Adipose tissue (tissue), 3 donors: ENCODE data around the gene POLR1C. TPM values are rescaled to one million over a fixed set of nuclear protein-coding genes. Genes with fewer than 3 reads are reported as not detected.
"Not testable (repeated sequence)": the region's sequence is repeated elsewhere in the genome, so short reads cannot be mapped to it uniquely, and the experiment has no call there.

Experiments used
- H3K27ac ChIP-seq: one replicate; pipeline ENCODE4 v1.5.1; 2013; ENCODE audit warnings: low read depth, low read length
- WGBS, 3 donors: extraction: QIAGEN DNeasy Blood & Tissue Kit; methylation state at CpG; one replicate each; pipeline ENCODE4 v1.1.7; 2013; 5-methylcytosine and 5-hydroxymethylcytosine counted together
- polyA plus RNA-seq, 3 donors: library from polyadenylated mRNA; stranded (reverse); fragments of 200-250 nt; gene quantifications; one replicate each; pipeline ENCODE4 v1.2.3, GENCODE V29; 2013
- donor health status: healthy with polysubstance abuse.
- donor health status: Bipolar disorder and iron deficiency.
- donor health status: healthy.

POLR1C gene
- polyA plus RNA-seq, result 10 to 100 TPM; 17.0 to 48.2 (median 19.2) TPM

DNA sequence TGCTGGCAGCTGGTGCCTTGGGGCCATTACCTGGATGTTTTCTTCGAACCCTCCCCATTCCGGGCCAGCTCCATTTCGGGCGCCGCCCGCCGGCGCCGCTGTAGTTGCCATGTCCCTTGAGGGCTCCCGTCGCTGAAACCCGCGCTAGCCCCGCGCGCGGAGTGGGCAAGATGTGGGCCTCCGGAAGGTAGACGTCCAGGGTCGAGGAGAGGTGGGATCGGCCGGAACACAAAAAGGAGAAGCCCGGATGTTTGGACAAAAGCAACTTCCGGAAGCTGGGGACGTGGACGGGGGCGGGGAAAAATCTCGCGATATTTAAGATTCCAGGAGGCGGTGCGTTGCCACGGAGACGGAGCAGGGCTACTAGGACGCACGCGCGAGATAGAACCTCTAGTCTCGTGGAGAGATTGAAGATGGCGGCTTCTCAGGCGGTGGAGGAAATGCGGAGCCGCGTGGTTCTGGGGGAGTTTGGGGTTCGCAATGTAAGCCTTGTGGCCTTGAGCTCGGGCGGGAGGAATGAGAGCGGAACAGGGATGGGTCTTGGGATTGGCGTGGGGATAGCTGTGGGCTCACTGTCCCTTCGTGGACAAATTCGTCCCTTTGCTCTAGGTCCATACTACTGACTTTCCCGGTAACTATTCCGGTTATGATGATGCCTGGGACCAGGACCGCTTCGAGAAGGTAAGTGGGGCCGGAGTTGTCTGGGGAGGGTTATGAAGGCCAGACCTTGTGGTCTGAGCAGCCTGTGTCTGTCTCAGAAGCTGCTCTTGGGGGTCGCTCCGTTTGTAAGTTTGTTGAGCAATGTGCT, at the start of gene POLR1C, which contains the start of gene YIPF3:
Gene POLR1C, plus strand, starts transcription at position 393 of the 808 bp plus-strand sequence. Its CDS starts 21 bp downstream, at position 414.
Gene YIPF3, minus strand, starts transcription at position 230 of the 808 bp plus-strand sequence. Its CDS starts 119 bp downstream, at position 111.
- no peak within 1 kb of the TSS for H3K27ac ChIP-seq
- 0% methylated on average over 57 of the region's 57 CpGs for WGBS, 3 donors

DNA sequence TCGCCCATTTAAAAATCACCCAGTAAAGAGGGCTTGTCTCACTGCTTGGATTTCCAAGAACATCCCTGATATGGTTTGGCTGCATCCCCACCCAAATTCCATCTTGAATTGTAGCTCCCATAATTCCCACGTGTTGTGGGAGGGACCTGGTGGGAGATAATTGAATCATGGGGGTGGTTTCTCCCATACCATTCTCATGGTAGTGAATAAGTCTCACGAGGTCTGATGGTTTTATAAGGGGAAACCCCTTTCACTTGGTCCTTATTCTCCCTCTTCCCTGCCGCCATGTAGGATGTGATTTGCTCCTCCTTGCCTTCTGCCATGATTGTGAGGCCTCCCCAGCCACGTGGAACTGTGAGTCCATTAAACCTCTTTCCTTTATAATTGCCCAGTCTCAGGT, 49.6 kb upstream of the POLR1C start:
- not testable (repeated sequence) for H3K27ac ChIP-seq
- WGBS, 3 donors, result 60 to 74% (median 68%) methylated on average over 5 of the region's 5 CpGs

DNA sequence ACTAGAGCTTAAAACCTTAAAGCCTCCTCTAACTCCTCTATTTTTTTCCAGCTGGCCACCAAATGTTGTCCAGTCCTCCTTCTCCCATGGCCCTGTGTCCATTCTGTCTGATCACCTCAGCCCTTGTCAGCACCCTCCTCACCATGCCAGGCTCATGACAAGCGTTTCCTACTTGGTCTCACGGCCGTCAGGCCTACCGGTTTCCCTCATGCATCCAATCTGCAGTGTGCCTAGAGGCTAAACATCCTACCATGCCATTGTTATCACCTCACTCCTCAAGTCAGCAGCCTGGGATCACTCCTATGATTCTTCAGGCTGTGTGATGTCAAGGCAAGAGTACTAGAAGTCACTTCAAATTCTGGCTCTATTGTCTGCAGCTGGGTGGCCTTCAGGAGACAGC, 49.1 kb upstream of the POLR1C start:
- no peak overlapping the region for H3K27ac ChIP-seq
- WGBS, 3 donors, result 76 to 89% (median 82%) methylated on average over 4 of the region's 4 CpGs

GRCh38 chr6:43468240-43468639, 48.6 kb upstream of the POLR1C start:
- no peak overlapping the region for H3K27ac ChIP-seq
- 78 to 87% (median 79%) methylated on average over 4 of the region's 4 CpGs for WGBS, 3 donors

DNA sequence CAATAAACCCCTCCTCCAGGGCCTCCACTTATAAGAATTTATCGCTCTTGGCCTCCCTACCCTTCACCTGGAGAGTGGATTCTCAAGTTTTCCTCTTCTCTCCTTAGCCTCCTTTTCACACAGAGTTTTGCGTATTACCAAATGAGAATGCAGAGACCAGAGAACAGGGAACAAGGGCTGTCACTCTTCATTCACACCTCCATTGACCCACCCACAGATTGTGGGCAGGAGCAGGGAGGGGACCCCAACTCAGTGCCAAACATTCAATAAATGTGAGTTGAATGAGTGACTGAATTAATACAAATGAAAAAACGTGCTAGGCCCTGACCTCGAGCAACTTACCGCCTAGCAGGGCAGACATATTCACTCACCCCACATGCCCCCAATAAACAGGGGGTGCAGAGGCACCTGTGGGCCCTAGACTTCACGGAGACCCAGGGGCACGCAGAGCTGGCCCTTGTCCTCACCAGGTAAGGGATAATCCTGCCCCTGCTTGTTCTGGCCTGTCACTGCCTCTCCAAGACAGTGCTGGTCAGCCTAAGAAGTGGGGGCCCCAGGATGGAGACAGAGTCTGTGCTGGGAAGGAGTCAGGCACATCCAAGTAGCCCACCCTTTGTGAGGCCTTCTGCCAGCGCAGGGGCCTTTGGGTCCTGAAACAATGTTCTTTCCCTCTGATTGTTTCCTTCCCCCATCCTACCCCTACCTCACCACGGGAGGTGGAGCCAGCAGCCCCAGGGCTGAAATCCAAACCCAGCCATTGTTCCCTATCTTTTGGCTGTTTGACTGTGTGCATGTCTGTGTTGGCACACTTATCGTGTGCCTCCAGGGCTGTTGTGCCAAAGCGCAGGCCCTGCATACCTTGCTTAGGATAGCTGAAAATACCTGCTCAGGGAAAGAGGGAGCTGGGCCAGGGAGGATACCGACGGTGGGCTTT, 47.9 kb upstream of the POLR1C start:
- no peak overlapping the region for H3K27ac ChIP-seq
- 57 to 79% (median 78%) methylated on average over 13 of the region's 13 CpGs for WGBS, 3 donors

DNA sequence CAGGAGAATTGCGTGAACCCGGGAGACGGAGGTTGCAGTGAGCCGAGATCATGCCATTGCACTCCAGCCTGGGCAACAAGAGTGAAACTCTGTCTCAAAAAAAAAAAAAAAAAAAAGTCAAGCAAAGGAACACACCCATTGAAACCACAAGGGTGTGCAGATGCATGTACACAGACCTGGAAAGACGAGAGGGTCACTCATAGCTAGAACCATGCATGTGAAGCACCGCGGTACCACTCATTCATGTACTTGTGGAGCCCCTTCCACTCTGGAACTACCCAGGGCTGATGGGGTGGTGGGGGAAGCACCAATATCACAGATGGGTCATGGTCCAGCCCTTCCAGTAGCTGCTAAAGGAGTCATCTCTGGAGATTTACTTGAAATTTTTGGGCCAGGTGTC, 46.9 kb upstream of the POLR1C start:
- H3K27ac ChIP-seq, result no peak overlapping the region
- 86 to 94% (median 91%) methylated on average over 7 of the region's 7 CpGs for WGBS, 3 donors

GRCh38 chr6:43471399-43471798, 45.5 kb upstream of the POLR1C start:
- 32 to 79% (median 59%) methylated on average over 1 of the region's 1 CpG for WGBS, 3 donors
- no peak overlapping the region for H3K27ac ChIP-seq

- WGBS, 3 donors, result 92 to 95% (median 94%) methylated on average over 4 of the region's 4 CpGs
- no peak overlapping the region for H3K27ac ChIP-seq
Measured at GRCh38 chr6:43472515-43472914, 44.4 kb upstream of the POLR1C start.

DNA sequence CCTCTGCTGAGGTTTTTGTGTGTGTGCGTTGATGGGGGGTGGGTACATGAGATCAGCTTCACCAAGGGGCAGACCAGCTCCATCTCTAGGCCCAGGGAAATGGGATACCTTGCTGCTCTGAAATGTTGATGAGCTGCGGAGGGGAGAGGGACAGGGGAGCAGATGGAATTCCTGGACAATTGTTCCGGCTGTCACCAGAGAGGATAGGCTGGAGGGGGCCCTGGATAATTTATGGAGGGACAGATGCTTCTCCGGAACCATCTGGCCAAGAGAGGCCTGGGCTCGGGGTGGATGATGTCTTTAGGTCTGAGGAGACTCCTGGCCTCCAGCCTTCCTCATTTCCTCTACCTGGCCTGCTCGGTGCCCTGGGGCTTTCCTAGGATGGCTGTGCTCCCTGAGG, 41.4 kb upstream of the POLR1C start:
- H3K27ac ChIP-seq, result no peak overlapping the region
- 83 to 86% (median 83%) methylated on average over 6 of the region's 6 CpGs for WGBS, 3 donors

GRCh38 chr6:43476746-43477145, 40.1 kb upstream of the POLR1C start:
- no peak overlapping the region for H3K27ac ChIP-seq
- 18 to 32% (median 29%) methylated on average over 2 of the region's 2 CpGs for WGBS, 3 donors

DNA sequence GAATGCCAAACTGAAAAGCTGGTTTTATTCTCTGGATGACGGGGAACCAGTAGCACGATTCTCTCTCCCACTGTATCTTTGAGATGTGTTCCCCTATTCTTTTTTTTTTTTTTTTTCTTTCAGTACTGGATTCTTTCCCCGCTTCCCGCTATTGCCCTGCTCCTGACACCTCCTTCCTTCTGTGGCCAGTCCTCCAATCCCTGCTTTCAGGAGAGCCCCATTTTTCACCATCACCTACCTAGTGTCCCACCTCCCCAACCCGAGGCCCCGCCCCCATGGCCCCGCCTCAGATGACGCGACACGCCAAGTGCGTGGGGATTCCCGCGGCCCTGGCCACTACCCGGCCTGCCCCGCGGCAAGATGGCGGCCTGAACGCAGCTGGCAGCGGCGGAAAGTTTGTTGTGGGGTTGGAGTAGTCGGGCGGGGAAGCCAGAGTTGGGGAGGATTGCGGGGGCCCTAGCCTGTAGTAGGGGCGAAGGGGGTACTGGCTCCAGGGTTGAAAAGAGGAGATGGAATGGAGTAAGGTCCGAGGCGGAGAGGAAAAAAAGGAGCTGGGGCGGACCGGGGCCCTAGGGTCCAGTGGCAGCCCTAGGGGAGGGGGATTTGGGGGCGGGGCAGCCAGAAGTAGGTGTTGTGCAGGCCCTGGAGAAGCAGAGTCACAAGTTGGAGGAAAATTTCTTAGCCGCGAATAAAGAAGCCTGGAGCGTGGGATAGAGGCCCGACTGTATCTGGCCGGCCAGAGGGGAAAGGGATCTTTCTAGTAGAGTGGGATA, 39.5 kb upstream of the POLR1C start, which contains the start of gene TJAP1:
Gene TJAP1, plus strand, starts transcription at position 336 of the 773 bp plus-strand sequence. CDS start 21,432 bp downstream, outside the sequence.
- WGBS, 3 donors, result 1% methylated on average over 34 of the region's 34 CpGs
- no peak within 1 kb of the TSS for H3K27ac ChIP-seq

GRCh38 chr6:43478008-43478372, 38.9 kb upstream of the POLR1C start:
- 2 to 19% (median 16%) methylated on average over 3 of the region's 3 CpGs for whole genome bisulfite sequencing, 3 donors
- no peak overlapping the region for H3K27ac ChIP-seq

DNA sequence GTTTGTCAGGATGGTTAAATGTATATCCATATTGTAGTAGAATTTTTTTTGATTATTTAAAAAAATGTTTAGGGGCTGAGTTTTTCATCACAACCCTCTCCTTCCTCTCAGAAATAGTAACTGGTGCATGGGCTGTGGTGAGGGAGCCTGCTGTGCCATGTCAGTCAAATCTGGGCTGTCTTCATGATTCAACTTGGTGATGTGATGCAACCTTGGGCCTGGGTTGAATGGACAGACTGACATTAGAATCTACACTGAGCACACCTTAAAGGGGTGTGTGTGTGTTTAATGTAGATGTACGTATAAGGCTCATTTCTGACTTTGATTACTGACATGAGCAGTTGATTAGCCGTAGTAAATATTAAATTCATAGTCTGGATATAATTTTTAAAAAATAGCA, 35.8 kb upstream of the POLR1C start:
- no peak overlapping the region for H3K27ac ChIP-seq
- WGBS, 3 donors, result 58 to 92% (median 87%) methylated on average over 2 of the region's 2 CpGs

GRCh38 chr6:43481591-43482236, 35.2 kb upstream of the POLR1C start:
- H3K27ac ChIP-seq, result no peak overlapping the region
- 52 to 93% (median 91%) methylated on average over 11 of the region's 11 CpGs for WGBS, 3 donors

- H3K27ac ChIP-seq, result no peak overlapping the region
- WGBS, 3 donors, result 66 to 80% (median 77%) methylated on average over 4 of the region's 4 CpGs
Measured at GRCh38 chr6:43488667-43489276, 28.1 kb upstream of the POLR1C start.

- H3K27ac ChIP-seq, result no peak overlapping the region
- WGBS, 3 donors, result 76 to 86% (median 82%) methylated on average over 12 of the region's 12 CpGs
Measured at GRCh38 chr6:43489277-43490072, 27.4 kb upstream of the POLR1C start.

DNA sequence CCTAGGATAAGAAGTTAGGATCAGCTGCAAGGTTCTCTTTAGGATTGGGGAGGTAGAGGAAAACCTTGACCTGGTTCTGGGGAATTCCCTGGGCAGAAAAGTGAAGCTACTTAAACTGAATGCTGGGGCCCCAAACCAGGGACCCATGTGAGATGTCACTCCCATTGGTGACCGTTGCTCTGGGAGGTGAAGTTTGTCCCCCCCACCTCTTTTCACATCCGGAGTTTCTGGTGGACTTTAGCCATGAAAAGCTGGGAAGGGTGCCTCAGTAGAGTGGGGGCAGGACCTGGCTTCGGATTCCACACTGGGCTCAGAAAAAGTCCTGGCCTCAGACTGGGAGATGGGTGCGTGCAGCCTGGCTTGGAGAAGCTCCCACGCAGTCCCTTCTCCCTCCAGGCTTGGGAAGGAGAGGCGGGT, 26.4 kb upstream of the POLR1C start:
- H3K27ac ChIP-seq, result no peak overlapping the region
- WGBS, 3 donors, result 55 to 74% (median 56%) methylated on average over 6 of the region's 6 CpGs
